Measurements from ENCODE around the gene DDX31. TPM values are rescaled to one million over a fixed set of nuclear protein-coding genes. Genes with fewer than 3 reads are reported as not detected.

DDX31 gene
- total and polyA plus RNA-seq, 9 of the 15 experiments (the other 6 are each of a cell fraction or from before 2014, with no cell fraction given): 11.9 to 24.6 (median 22.2) TPM

GRCh38 chr9:132717326-132717945, 47.7 kb upstream of the DDX31 start:
- H3K9me3 ChIP-seq (replicated peaks; ENCODE audit: control insufficient read depth, insufficient read depth, low read depth, low read length): no peaks in the 10 kb centered on the region
- peaks cover 42 to 58% of the 10 kb centered on the region in 2 experiments for H3K27me3 ChIP-seq (ENCODE audit: control insufficient read depth in 2 of 2, insufficient read depth in 2 of 2, low read length in 2 of 2)
- no peak overlapping the region for H3K4me2 ChIP-seq (ENCODE audit: insufficient read depth, low read length)
- no peaks in the 10 kb centered on the region for H3K9me1 ChIP-seq (ENCODE audit: control insufficient read depth, insufficient read depth, low read length)
- H3K36me3 ChIP-seq (ENCODE audit: control insufficient read depth, insufficient read depth, low read length): no peaks in the 10 kb centered on the region
- 1% methylated on average over 13 of the region's 13 CpGs for WGBS (ENCODE audit: insufficient coverage, low coverage, missing lambda C conversion rate)
- no peak overlapping the region for H3K27ac ChIP-seq (ENCODE audit: extremely low read depth, low read depth, low read length)
- in situ Hi-C loops (cut with MboI) (no loop called here), intact Hi-C loops (cut with micrococcal nuclease) (no loop called here)
- peak in 2 of 4 experiments; percentile 12 to 26 for DNase-seq (ENCODE audit: extremely low read depth in 1 of 4, low spot score in 3 of 4)
- no peak overlapping the region for H3K4me3 ChIP-seq
- ChIA-PET CTCF (ENCODE audit: low intra/inter-chr PET ratio) (no interaction called here), POLR2A (no interaction called here)
- no TSS peak for BruUV-seq (replicated peaks)
- H2AFZ ChIP-seq (ENCODE audit: low read depth, low read length): no peak overlapping the region
- H3K9ac ChIP-seq (ENCODE audit: insufficient read depth in 1 of 2, low read depth in 2 of 2, low read length in 2 of 2): no peak overlapping the region
- FAIRE-seq: no peak
- peaks cover 4% of the 10 kb centered on the region; the same call in 1 of the 2 replicates for H4K20me1 ChIP-seq (replicated peaks; ENCODE audit: control insufficient read depth, insufficient read depth, low read length)
- no peaks in the 10 kb centered on the region for H3K79me2 ChIP-seq (ENCODE audit: control insufficient read depth, insufficient read depth, low read length)
- H3K4me1 ChIP-seq (replicated peaks in 1 of 2; ENCODE audit: control insufficient read depth in 2 of 2, insufficient read depth in 2 of 2, low read length in 2 of 2): peaks cover 0 to 1% of the 10 kb centered on the region in 2 experiments; a peak in 3 of 5 replicates
- ATAC-seq: peak; percentile 56
- TF ChIP-seq HDAC8 (tag; IDR thresholded peaks at IDR 0.05) (no peak), ETS1 (conservative IDR thresholded peaks at IDR 0.05; ENCODE audit: control insufficient read depth, low read depth, low read length) (no peak), ZNF77 (CRISPR knock-in tag; IDR thresholded peaks at IDR 0.05) (no peak), RAD51 (IDR thresholded peaks at IDR 0.05; ENCODE audit: borderline replicate concordance, low read depth) (peak; percentile 60), MTA2 (IDR thresholded peaks at IDR 0.05; ENCODE audit: low read depth) (no peak), NR4A1 (CRISPR knock-in tag; IDR thresholded peaks at IDR 0.05) (no peak), NR4A1 (tag; IDR thresholded peaks at IDR 0.05) (no peak), TFE3 (CRISPR knock-in tag; IDR thresholded peaks at IDR 0.05) (peak; percentile 68), USF2 (CRISPR knock-in tag; IDR thresholded peaks at IDR 0.05) (peak; percentile 65), BHLHE40 (IDR thresholded peaks at IDR 0.05; ENCODE audit: low read length) (peak; percentile 56; the same call in 1 of the 2 replicates), E2F8 (IDR thresholded peaks at IDR 0.05; ENCODE audit: low read depth, partially characterized antibody) (no peak), ZNF277 (CRISPR knock-in tag; IDR thresholded peaks at IDR 0.05; ENCODE audit: borderline replicate concordance) (no peak), USF1 (CRISPR knock-in tag; IDR thresholded peaks at IDR 0.05) (peak; percentile 62)
